NCI-H2029 (cell line): ENCODE measurements around the gene TP53BP2.
A peak's percentile ranks its signal among the peaks of the same experiment; 100 is the strongest.

Experiments used
- DNase-seq: peaks from one replicate; lab custom pipeline; 2025; lab: John Stamatoyannopoulos, UW

Gene TP53BP2

DNA sequence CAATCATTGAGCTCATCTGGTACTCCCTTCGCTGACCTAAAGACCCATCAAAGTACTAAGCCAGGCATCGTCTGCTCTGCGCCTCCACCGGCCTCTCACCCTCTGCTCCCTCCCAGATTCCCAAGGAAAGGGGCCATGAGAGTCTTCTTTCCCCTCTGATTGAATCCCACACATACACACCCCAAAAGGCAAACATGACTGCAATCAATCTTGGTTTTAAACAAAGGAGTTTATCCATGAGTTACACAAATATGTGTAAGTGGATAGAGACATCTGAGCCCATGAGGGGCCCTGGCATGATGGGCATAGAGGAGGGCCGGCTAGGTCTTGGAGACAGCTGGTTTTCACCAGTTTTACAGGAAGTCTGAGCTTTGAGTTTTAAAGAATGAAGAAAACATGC is 82.5 kb downstream of the TP53BP2 start:
- no peak for DNase-seq

GRCh38 chr1:223761411-223761810 is 84.3 kb downstream of the TP53BP2 start:
- no peak for DNase-seq

DNA sequence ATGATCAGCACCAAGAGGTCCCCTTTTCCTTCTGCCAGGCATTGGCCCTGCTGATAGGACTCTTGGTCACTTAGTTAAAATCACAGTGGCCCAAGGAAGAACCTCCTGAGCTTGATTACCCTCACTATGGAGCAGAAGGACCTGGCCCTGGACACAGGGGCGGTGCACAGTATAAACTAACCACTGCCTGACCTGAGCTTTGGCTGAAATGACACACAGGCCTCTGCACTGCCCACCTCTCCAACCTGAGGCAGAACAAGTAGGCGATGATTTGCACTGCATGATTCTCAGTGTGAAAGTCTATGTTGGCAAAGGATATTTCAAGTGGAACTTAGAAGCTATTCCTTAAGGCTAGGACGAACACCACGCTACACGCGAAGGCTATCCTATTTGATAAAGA is 84.9 kb downstream of the TP53BP2 start:
- DNase-seq = no peak

- DNase-seq = no peak
These were observed 86.5 kb downstream of the TP53BP2 start for GRCh38 chr1:223759273-223759672.

DNA sequence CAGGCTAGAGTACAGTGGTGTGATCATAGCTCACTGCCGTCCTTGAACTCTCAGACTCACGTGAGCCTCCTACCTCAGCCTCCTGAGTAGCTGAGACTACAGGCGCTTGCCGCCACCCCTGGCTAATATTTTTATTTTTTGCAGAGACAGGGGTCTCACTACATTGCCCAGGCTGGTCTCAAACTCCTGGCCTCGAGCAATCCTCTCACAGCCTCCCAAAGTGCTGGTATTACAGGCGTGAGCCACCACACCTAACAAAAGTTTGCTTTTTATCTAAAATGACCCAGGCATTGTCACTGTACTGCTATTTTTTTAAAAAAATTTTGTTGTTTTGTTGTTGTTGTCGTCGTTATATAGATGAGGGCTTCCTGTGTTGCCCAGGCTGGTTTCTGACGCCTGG is 87.0 kb downstream of the TP53BP2 start:
- DNase-seq = no peak

DNA sequence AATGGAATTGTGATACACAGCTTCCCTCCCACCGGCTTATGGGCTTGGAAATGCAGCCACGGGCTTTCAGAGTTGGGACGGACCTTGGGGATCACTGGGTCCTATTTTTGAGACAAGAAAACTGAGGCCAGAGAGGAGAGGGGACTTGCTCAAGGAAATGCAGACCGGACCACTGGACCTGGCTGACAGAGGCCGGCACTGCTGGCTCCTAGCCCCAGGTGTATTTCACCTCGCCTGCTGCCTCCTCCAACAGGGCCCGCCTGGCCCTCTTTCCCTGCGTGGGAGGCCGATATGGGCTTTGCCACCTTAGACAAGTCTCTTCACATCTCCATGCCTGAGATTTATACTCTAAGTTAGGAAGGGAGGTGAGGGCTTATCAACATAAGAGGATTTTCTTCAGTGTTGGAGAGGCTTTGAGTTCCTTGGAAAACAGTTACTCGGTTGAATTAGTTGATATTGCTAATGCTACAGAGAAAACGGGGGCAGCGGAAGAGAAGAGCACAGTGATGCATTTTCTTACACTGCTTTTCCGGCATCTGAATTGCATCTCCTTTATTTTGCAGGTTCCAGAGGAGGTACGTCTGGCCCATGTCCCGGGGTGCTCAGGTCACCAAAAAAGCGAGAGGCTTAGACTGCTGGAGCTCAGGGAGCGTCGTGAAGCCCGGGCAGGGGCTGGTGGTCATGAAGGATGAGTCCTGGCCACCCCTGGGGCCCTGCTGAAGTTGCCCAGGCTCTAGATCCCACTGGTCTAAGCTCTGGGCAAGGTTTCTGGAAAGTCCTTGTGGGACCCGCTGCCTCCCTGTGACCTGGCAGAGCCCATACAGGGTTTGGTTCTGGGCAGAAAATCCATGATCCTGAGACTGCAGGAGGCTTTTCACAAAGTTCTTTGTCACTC is 88.7 kb downstream of the TP53BP2 start:
- no peak for DNase-seq

DNA sequence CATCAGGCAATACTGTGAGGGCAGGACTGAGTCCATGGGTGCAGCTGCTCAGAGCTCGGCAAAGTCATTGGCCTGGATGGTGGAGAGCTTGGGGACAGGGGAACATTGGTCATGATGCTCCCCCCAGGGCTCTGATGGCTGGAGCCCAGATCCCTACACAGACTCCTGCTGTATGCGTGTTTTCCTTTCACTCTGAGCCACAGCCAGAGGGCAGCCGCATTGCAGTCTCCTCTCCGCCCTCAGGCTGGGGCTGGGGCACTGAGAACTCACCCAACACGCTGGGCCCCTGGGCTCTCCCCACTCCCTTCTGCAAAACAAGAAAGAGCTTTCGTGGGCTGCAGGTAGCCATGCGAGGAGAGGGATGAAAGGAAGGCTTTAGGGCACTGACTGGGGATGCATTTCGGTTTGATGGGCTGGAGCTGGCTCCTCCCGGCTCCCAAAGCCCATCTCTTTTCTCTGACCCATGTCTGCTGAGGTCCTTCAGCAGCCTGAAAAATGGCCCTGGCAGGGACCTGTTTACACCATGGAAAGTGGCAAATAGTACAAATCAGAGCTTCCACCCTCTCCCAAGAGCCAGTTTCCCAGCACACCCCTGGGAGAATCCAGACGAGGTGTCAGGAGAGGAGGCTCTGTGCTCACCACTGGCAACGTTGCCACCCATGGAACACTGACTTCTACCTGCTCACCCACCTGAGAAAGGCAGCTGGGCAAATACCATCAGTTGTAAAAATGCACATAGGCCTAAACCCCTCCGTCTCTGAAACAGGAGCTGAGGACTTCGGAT is 89.6 kb downstream of the TP53BP2 start:
- no peak for DNase-seq

GRCh38 chr1:223755432-223755792 is 90.3 kb downstream of the TP53BP2 start:
- no peak for DNase-seq

DNA sequence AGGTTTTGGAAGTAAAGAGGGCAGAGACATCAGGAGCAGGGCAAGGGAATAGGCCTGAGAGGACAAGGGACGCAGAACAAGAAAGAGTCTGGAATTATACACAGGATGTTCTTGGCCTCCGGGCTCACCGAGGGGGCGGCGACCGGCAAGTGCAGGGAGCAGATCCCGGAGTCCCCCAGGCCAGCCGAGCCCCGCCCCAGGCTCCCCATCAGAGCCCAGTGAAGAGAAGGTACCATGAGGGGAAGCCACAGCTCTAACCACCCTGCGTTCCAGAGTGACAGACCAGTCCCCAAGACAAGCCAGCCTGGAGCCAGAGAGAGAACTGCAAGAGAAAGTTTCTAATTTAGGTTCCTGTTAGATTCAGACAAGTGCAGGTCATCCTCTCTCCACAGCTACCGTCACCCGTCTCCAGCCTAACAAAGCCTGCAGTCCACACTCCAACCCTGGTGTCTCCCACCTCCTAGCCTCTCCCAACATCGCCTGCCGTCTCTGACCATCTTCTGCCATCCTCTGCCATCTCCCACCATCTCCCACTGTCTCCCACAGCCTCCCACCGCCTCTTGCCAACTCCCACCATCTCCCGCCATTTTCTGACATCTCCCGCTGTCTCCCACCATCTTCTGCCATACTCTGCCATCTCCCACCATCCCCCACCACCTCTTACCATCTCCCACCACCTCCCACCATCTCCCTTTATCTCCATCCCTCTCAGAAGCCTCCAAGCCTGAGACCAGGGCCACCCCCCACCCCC is 90.9 kb downstream of the TP53BP2 start:
- no peak for DNase-seq

- no peak for DNase-seq
These were observed 92.8 kb downstream of the TP53BP2 start for GRCh38 chr1:223752721-223753515.

GRCh38 chr1:223751696-223752095 is 94.1 kb downstream of the TP53BP2 start:
- no peak for DNase-seq

DNA sequence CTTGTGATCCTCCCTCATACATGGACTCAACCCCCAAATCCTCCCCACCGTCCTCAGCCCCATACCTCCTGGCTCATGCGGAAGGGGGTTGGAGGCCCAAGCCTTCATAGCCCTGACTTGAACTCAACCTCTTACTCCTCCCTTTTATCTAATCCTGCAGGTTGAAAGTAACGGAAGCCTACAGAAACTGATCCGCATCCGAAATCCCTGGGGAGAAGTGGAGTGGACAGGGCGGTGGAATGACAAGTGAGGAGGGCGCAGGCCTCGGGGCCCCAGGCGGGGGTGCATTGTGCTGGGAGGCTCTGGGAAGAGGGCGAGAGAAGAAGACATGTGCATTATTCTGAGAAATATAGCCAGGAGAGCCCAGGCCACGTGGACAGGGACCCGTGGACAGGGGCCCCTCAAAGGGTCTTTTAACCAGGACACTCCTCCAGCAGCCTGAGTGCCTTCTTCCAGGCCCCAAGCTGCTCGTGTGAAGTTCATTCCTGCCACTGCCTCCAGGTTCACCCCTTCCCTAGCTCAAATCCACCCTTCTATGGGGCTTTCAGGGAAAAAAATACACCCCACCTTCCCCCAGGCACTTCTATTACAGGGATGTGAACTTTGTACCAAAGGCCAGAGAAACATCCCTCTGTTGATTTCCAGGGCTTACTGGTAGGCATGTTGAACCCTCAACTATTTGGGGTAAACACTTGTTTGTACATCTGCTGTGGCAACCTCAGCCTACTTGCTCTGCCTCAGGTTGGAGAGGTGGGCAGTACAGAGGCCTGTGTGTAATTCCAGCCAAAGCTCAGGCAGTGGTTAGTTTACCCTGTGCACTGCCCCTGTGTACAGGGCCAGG is 94.8 kb downstream of the TP53BP2 start:
- no peak for DNase-seq

GRCh38 chr1:223748773-223749733 is 96.7 kb downstream of the TP53BP2 start:
- DNase-seq = no peak

DNA sequence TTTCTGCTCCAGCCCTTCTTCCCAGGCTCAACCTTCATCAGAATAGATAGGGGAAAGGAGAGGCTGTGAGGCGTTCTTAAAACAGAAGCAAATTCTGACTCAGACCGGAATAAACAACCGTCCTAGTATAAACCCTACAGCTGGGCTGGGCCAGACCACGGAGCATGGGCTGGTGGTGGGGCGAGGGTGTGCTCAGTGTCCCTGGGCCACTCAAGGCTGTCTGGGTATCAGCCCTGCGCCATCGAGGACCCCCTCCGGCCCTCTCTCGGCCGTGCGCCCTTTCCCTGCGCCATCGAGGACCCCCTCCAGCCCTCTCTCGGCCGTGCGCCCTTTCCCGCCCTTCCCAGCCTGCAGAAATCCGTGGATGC is 97.4 kb downstream of the TP53BP2 start:
- DNase-seq = no peak

DNA sequence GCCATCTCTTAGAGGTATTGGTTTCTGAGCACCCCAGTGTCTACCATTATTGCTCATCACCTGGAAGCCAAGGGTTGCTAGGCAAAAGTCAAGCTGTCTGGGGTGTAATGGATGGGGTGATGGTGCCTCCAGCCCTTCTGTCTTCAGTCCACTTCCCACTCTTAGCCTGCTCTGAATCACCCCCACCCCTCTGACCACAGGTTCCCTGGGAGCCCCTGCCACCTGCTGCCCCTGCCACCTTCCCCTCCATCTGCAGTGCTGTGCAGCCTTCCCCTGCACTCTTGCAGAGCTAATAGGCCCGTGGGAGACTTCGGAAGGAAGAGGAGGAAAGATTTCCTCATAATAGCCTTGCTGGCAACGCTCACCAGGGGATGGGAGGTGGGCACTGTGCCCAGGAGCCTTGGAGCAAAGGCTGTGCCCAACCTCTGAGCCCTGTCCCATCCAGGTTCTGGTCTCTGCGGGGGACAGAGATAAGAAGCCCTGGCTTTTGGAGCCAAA is 97.9 kb downstream of the TP53BP2 start:
- DNase-seq = no peak

DNA sequence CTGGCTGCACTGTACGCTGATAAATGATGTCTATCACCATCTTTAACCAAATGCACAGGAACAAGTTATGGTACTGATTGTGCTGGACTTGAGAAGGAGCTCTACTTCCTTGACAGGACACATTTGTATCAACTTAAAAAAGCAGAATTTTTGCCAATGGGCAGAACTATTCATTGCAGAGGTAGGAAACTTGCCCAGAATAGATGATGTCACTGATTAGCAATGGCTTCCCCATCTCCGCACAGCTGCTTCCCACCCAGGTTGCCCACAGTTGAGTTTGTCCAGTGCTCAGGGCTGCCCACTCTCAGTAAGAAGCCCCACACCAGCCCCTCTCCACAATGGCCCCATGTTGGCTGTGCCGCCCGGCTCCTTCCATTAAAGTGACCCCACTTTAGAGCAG is 100.0 kb downstream of the TP53BP2 start:
- DNase-seq = no peak

GRCh38 chr1:223742856-223743517 is 102.8 kb downstream of the TP53BP2 start:
- peak; percentile 58 for DNase-seq

- no peak for DNase-seq
These were observed 103.9 kb downstream of the TP53BP2 start for GRCh38 chr1:223741861-223742260.
